IMR-90 (cell line): ENCODE data around the gene RET. TPM values are rescaled to one million over a fixed set of nuclear protein-coding genes. Genes with fewer than 3 reads are reported as not detected.

Source experiments
- ATAC-seq: fragments of 200-7000 bp; cut with Tn5 transposase; 2 replicates; pipeline ENCODE4 v1.9.1; 2020; ENCODE audit warnings: low read depth, mild to moderate bottlenecking, moderate library complexity
- BruUV-seq: library from RNA; stranded (reverse); fragments of 400-500 nt; replicated peaks from 2 replicates; lab custom pipeline; 2021; lab: Mats Ljungman, UMichigan
- CTCF ChIA-PET: fragments of 300-600 bp; formaldehyde crosslinking; extraction: SDS; loops from one replicate; lab custom pipeline; 2021; ENCODE audit warnings: antibody characterized with exemption; lab: Yijun Ruan, JAX
- POLR2A ChIA-PET: fragments of 300-600 bp; sonication (Branson Sonifier 250); formaldehyde crosslinking; loops from one replicate; lab custom pipeline; 2022; ENCODE audit warnings: antibody characterized with exemption; ENCODE audit not compliant: unreplicated experiment; lab: Charles Lee
- DNase-seq: peaks from one replicate; pipeline ENCODE4 v3.0.0; 2013
- H2AFZ ChIP-seq: replicated peaks from 2 replicates; pipeline ENCODE3; 2013; ENCODE audit warnings: low read length, mild to moderate bottlenecking; ENCODE audit not compliant: poor library complexity
- H2AK5ac ChIP-seq: 2 replicates; pipeline ENCODE4 v1.6.1; 2013; ENCODE audit warnings: low read depth, low read length, inconsistent platforms
- H2AK9ac ChIP-seq: replicated peaks from 2 replicates; pipeline ENCODE3; 2013; ENCODE audit warnings: mild to moderate bottlenecking, low read depth, low read length, moderate library complexity; ENCODE audit not compliant: poor library complexity
- H2BK120ac ChIP-seq: 2 replicates; pipeline ENCODE4 v1.6.1; 2013; ENCODE audit warnings: low read depth, low read length, inconsistent platforms
- H2BK15ac ChIP-seq: 3 replicates; pipeline ENCODE4 v1.6.1; 2013; ENCODE audit warnings: low read depth, low read length, inconsistent platforms
- H2BK20ac ChIP-seq: 2 replicates; pipeline ENCODE4 v1.6.1; 2013; ENCODE audit warnings: low read depth, mild to moderate bottlenecking, inconsistent platforms, low read length, moderate library complexity
- H2BK5ac ChIP-seq: 2 replicates; pipeline ENCODE4 v1.6.1; 2013; ENCODE audit warnings: mild to moderate bottlenecking, low read depth, low read length, inconsistent platforms; ENCODE audit not compliant: poor library complexity, severe bottlenecking
- H3K14ac ChIP-seq: replicated peaks from 2 replicates; pipeline ENCODE4 v1.6.1; 2013; ENCODE audit warnings: low read depth, low read length, inconsistent platforms
- H3K18ac ChIP-seq: 2 replicates; pipeline ENCODE4 v1.6.1; 2013; ENCODE audit warnings: low read depth, low read length, control low read depth
- H3K23ac ChIP-seq: 2 replicates; pipeline ENCODE4 v1.6.1; 2013; ENCODE audit warnings: low read depth, low read length, inconsistent platforms
- H3K27ac ChIP-seq: 2 replicates; pipeline ENCODE4 v1.5.1; 2013; ENCODE audit warnings: mild to moderate bottlenecking, control low read depth, low read length; ENCODE audit not compliant: insufficient read depth
- H3K27me3 ChIP-seq: 2 replicates; pipeline ENCODE4 v1.6.1; 2013; ENCODE audit warnings: low read length; ENCODE audit not compliant: control insufficient read depth, insufficient read depth
- H3K36me3 ChIP-seq: 2 replicates; pipeline ENCODE4 v1.6.1; 2013; ENCODE audit warnings: low read length, mixed read lengths; ENCODE audit not compliant: control insufficient read depth, insufficient read depth
- H3K4ac ChIP-seq: 2 replicates; pipeline ENCODE4 v1.6.1; 2013; ENCODE audit warnings: low read depth, low read length, inconsistent platforms
- H3K4me1 ChIP-seq: 2 replicates; pipeline ENCODE4 v1.6.1; 2013; ENCODE audit warnings: low read length, mixed read lengths; ENCODE audit not compliant: control insufficient read depth, insufficient read depth
- H3K4me2 ChIP-seq: 2 replicates; pipeline ENCODE4 v1.6.1; 2013; ENCODE audit warnings: low read depth, mild to moderate bottlenecking, control low read depth, low read length, moderate library complexity
- H3K4me3 ChIP-seq: 2 replicates; pipeline ENCODE4 v1.5.1; 2013; ENCODE audit warnings: low read depth, mild to moderate bottlenecking, control low read depth, low read length, moderate library complexity; ENCODE audit not compliant: insufficient read depth
- H3K56ac ChIP-seq: 2 replicates; pipeline ENCODE4 v1.6.1; 2013; ENCODE audit warnings: low read length, inconsistent platforms; ENCODE audit not compliant: insufficient read depth; ENCODE audit errors: extremely low read depth
- H3K79me1 ChIP-seq, 2 experiments: 2 replicates each; pipeline ENCODE4 v1.6.1; 2013; ENCODE audit warnings: low read length in 2 of 2, inconsistent platforms in 1 of 2, low read depth in 1 of 2
- H3K9ac ChIP-seq: 2 replicates; pipeline ENCODE4 v1.6.1; 2013; ENCODE audit warnings: low read depth, low read length, control low read depth
- H3K9me1 ChIP-seq: 2 replicates; pipeline ENCODE4 v1.6.1; 2013; ENCODE audit warnings: low read length, inconsistent platforms; ENCODE audit not compliant: insufficient read depth
- H3K9me3 ChIP-seq: 2 replicates; pipeline ENCODE4 v1.6.1; 2013; ENCODE audit warnings: low read length; ENCODE audit not compliant: control insufficient read depth, insufficient read depth
- H4K20me1 ChIP-seq: 2 replicates; pipeline ENCODE4 v1.6.1; 2013; ENCODE audit warnings: low read length, inconsistent platforms; ENCODE audit not compliant: insufficient read depth
- H4K5ac ChIP-seq: 2 replicates; pipeline ENCODE4 v1.6.1; 2013; ENCODE audit warnings: mild to moderate bottlenecking, low read depth, low read length, control low read depth
- H4K8ac ChIP-seq, 2 experiments: 2 replicates each; pipeline ENCODE4 v1.6.1; 2013; ENCODE audit warnings: low read depth in 2 of 2, low read length in 2 of 2, control low read depth in 1 of 2, inconsistent platforms in 1 of 2
- H4K91ac ChIP-seq: 2 replicates; pipeline ENCODE4 v1.6.1; 2013; ENCODE audit warnings: low read depth, low read length, inconsistent platforms; ENCODE audit not compliant: insufficient read depth
- BHLHE40 ChIP-seq: fragments of 150-350 bp; IDR thresholded peaks from 2 replicates; pipeline ENCODE4 v1.6.1; 2016; ENCODE audit warnings: mild to moderate bottlenecking, low read depth, low read length
- CEBPB ChIP-seq: IDR thresholded peaks from 2 replicates; pipeline ENCODE4 v1.6.1; 2012; ENCODE audit warnings: low read depth, low read length, improper control_type of control experiment
- CHD1 ChIP-seq: IDR thresholded peaks from 2 replicates; pipeline ENCODE4 v1.6.1; 2012; ENCODE audit warnings: low read depth, low read length, improper control_type of control experiment
- CTCF ChIP-seq: conservative IDR thresholded peaks from 2 replicates; pipeline ENCODE4 v1.5.1; 2012; ENCODE audit warnings: mild to moderate bottlenecking, low read depth, low read length, improper control_type of control experiment
- ELK1 ChIP-seq: fragments of 150-350 bp; IDR thresholded peaks from 2 replicates; pipeline ENCODE4 v1.6.1; 2016; ENCODE audit warnings: low read depth, mild to moderate bottlenecking, low read length, moderate library complexity, borderline replicate concordance
- MAFK ChIP-seq: IDR thresholded peaks from 2 replicates; pipeline ENCODE4 v1.6.1; 2012; ENCODE audit warnings: low read depth, low read length, improper control_type of control experiment
- MAZ ChIP-seq: IDR thresholded peaks from 2 replicates; pipeline ENCODE4 v1.6.1; 2012; ENCODE audit warnings: low read depth, mild to moderate bottlenecking, low read length, improper control_type of control experiment, moderate library complexity, borderline replicate concordance
- MXI1 ChIP-seq: IDR thresholded peaks from 2 replicates; pipeline ENCODE4 v1.6.1; 2012; ENCODE audit warnings: low read depth, mild to moderate bottlenecking, low read length, moderate library complexity, borderline replicate concordance
- NFE2L2 ChIP-seq: fragments of 150-350 bp; IDR thresholded peaks from 2 replicates; pipeline ENCODE4 v1.6.1; 2016; ENCODE audit warnings: low read depth, mild to moderate bottlenecking, low read length
- SMC3 ChIP-seq: fragments of 150-350 bp; IDR thresholded peaks from 2 replicates; pipeline ENCODE4 v1.6.1; 2016; ENCODE audit warnings: low read depth, mild to moderate bottlenecking, antibody characterized with exemption, low read length, moderate library complexity
- USF2 ChIP-seq: fragments of 150-350 bp; IDR thresholded peaks from 2 replicates; pipeline ENCODE4 v1.6.1; 2017; ENCODE audit warnings: mild to moderate bottlenecking, antibody characterized with exemption, low read length, low read depth
- WGBS, 2 experiments: methylation state at CpG; one replicate each; pipeline versions ENCODE4 v1.1.5 to v1.1.7; 2013; ENCODE audit warnings: missing lambda C conversion rate in 2 of 2; ENCODE audit not compliant: insufficient read length in 1 of 2; ENCODE audit errors: extremely low coverage in 2 of 2; 5-methylcytosine and 5-hydroxymethylcytosine counted together
- dilution Hi-C: fragments of 300-500 bp; cut with HindIII; formaldehyde crosslinking; loops from one replicate; pipeline ENCODE4 v1.14.3; 2018; ENCODE audit warnings: low sequenced_read_pairs; ENCODE audit not compliant: unreplicated experiment
- in situ Hi-C: fragments of 300-500 bp; cut with MboI; formaldehyde crosslinking; loops from 3 replicates; pipeline ENCODE4 v1.14.3; 2019; ENCODE audit warnings: low sequenced_read_pairs, inconsistent platforms, mixed read lengths
- intact Hi-C: fragments of 100-400 bp; cut with micrococcal nuclease; formaldehyde crosslinking; loops from 2 replicates; pipeline ENCODE4 v1.10.0; 2022
- polyA plus RNA-seq, 3 experiments: library from polyadenylated mRNA; depleted of rRNA; stranded (reverse); fragments of >200 nt; gene quantifications; 2 replicates each; pipeline ENCODE4 v1.2.3, GENCODE V29; 2012; ENCODE audit warnings: low replicate concordance in 1 of 3
- total RNA-seq: library from RNA; depleted of rRNA; stranded (reverse); fragments of >200 nt; gene quantifications from 2 replicates; pipeline ENCODE4 v1.2.3, GENCODE V29; 2012

Gene RET
- total and polyA plus RNA-seq, 2 of the 4 experiments (the other 2 are of a cell fraction) = 0.10 to 0.18 TPM

- H2BK20ac ChIP-seq = 0 out of 2 replicates have a peak overlapping the region, but pooled peaks have one; percentile 61
- ChIA-PET CTCF (interaction anchor here (0.7 kb wide), 1 partner anchor 44 kb away, joined by 4 read pairs; no protein-coding TSS in a partner anchor), POLR2A (no interaction called here)
- H2AK5ac ChIP-seq = peak overlapping the region; percentile 74
- H2BK120ac ChIP-seq = no peak overlapping the region
- H4K91ac ChIP-seq = no peak overlapping the region
- no peak overlapping the region for H3K9ac ChIP-seq
- dilution Hi-C loops = no loop called here
- H3K4me3 ChIP-seq = no peak overlapping the region
- H3K79me1 ChIP-seq = no peaks in the 10 kb centered on the region
- H3K4me2 ChIP-seq = no peak overlapping the region
- TF ChIP-seq CTCF (no peak), ELK1 (no peak), MAFK (no peak), NFE2L2 (no peak), BHLHE40 (no peak), CHD1 (no peak), MXI1 (no peak), MAZ (no peak), CEBPB (no peak), SMC3 (no peak), USF2 (no peak)
- DNase-seq = no peak
- H3K14ac ChIP-seq = no peak overlapping the region
- H2AFZ ChIP-seq = no peak overlapping the region
- H3K36me3 ChIP-seq = no peaks in the 10 kb centered on the region
- H3K4me1 ChIP-seq = peaks cover 15% of the 10 kb centered on the region
- 0 out of 2 replicates have a peak overlapping the region, but pooled peaks have one; percentile 15 for H3K4ac ChIP-seq
- no peak overlapping the region for H3K27ac ChIP-seq
- in situ Hi-C loops = loop anchor here (25.0 kb wide), 1 partner anchor 1859 kb away; the partner anchor contains the start of gene DEPP1
- H2BK15ac ChIP-seq = no peak overlapping the region
- no peak overlapping the region; the same call in 1 of the 2 replicates for H4K5ac ChIP-seq
- H3K23ac ChIP-seq = no peak overlapping the region
- no peak for ATAC-seq
- peaks cover 3% of the 10 kb centered on the region; the same call in 1 of the 2 replicates for H4K20me1 ChIP-seq
- H2BK5ac ChIP-seq = no peak overlapping the region
- no peaks in the 10 kb centered on the region for H3K9me3 ChIP-seq
- no peak overlapping the region for H4K8ac ChIP-seq
- peaks cover 10% of the 10 kb centered on the region for H3K9me1 ChIP-seq
- no peak overlapping the region for H3K56ac ChIP-seq
- WGBS, 2 experiments = no CpG with 5 or more reads among the region's 8 CpGs
- intact Hi-C loops = no loop called here
- no TSS peak for BruUV-seq
- peaks cover 12% of the 10 kb centered on the region for H3K27me3 ChIP-seq
- H3K18ac ChIP-seq = peak overlapping the region; percentile 40
- H2AK9ac ChIP-seq = no peak overlapping the region
Observed at GRCh38 chr10:43128331-43128730, 51.5 kb downstream of the RET start.
